B cell (primary cell): ENCODE results near the gene SPECC1. TPM values are rescaled to one million over a fixed set of nuclear protein-coding genes. Genes with fewer than 3 reads are reported as not detected.
"Not testable (repeated sequence)": the region's sequence is repeated elsewhere in the genome, so short reads cannot be mapped to it uniquely, and the experiment has no call there.

Source experiments
- ATAC-seq: fragments of 200-7000 bp; cut with Tn5 transposase; one replicate; pipeline ENCODE4 v1.10.0; 2021; ENCODE audit warnings: low read depth, mild to moderate bottlenecking, moderate number of reproducible peaks, moderate library complexity
- CTCF ChIA-PET: fragments of 350-600 bp; sonication (Branson Sonifier 250); formaldehyde crosslinking; loops from one replicate; lab custom pipeline; 2021; ENCODE audit warnings: antibody characterized with exemption, inconsistent platforms; lab: Charles Lee
- POLR2A ChIA-PET: fragments of 350-600 bp; sonication (Branson Sonifier 250); formaldehyde crosslinking; loops from one replicate; lab custom pipeline; 2021; ENCODE audit warnings: antibody characterized with exemption; lab: Charles Lee
- DNase-seq: peaks from one replicate; pipeline ENCODE4 v3.0.0; 2013
- H2AFZ ChIP-seq: 2 replicates; pipeline ENCODE4 v1.6.1; 2012; ENCODE audit warnings: mild to moderate bottlenecking, low read depth, low read length; ENCODE audit not compliant: insufficient read depth, poor library complexity, severe bottlenecking
- H3K27ac ChIP-seq, 2 donors: 1 replicate in 1 of 2; 2 replicates in 1 of 2; pipeline ENCODE4 v1.5.1; 2012 to 2013; ENCODE audit warnings: low read length in 2 of 2, mild to moderate bottlenecking in 2 of 2, moderate library complexity in 1 of 2
- H3K27me3 ChIP-seq, 4 experiments: fragments of 200-600 bp in 1 of 4; sonication (generic) in 1 of 4; replicated peaks in 1 of 4; 1 replicate in 2 of 4; 2 replicates in 2 of 4; pipeline versions ENCODE4 v1.6.1 to v1.7.0; 2013 to 2016; ENCODE audit warnings: low read length in 3 of 4, mild to moderate bottlenecking in 2 of 4, mixed read lengths in 1 of 4, moderate library complexity in 1 of 4; ENCODE audit not compliant: insufficient read depth in 4 of 4, control insufficient read depth in 3 of 4; ENCODE audit errors: control extremely low read depth in 1 of 4
- H3K36me3 ChIP-seq, 2 experiments: replicated peaks in 1 of 2; 1 replicate in 1 of 2; 2 replicates in 1 of 2; pipeline versions ENCODE4 v1.6.1 to v1.7.1; 2013; ENCODE audit warnings: low read length in 1 of 2; ENCODE audit not compliant: insufficient read depth in 2 of 2, control insufficient read depth in 1 of 2; ENCODE audit errors: control extremely low read depth in 1 of 2, extremely low read depth in 1 of 2
- H3K4me1 ChIP-seq, 2 donors: fragments of 200-600 bp in 1 of 2; sonication (generic) in 1 of 2; 1 replicate in 1 of 2; 2 replicates in 1 of 2; pipeline versions ENCODE4 v1.5.1 to v1.6.1; 2013 to 2017; ENCODE audit warnings: low read length in 2 of 2; ENCODE audit not compliant: control insufficient read depth in 2 of 2, insufficient read depth in 2 of 2
- H3K4me2 ChIP-seq: replicated peaks from 2 replicates; pipeline ENCODE3; 2012; ENCODE audit warnings: mild to moderate bottlenecking, low read depth, low read length; ENCODE audit not compliant: poor library complexity, severe bottlenecking
- H3K4me3 ChIP-seq, 5 experiments: fragments of 200-600 bp in 1 of 5; sonication (generic) in 1 of 5; 1 replicate in 3 of 5; 2 replicates in 2 of 5; pipeline versions ENCODE4 v1.5.1 to v1.7.0; 2011 to 2016; ENCODE audit warnings: low read length in 4 of 5, mild to moderate bottlenecking in 4 of 5, low read depth in 2 of 5, control low read depth in 1 of 5, moderate library complexity in 1 of 5; ENCODE audit not compliant: insufficient read depth in 1 of 5; ENCODE audit errors: control extremely low read depth in 1 of 5, extremely low read depth in 1 of 5
- H3K79me2 ChIP-seq: fragments of 200-600 bp; sonication (generic); one replicate; pipeline ENCODE4 v1.6.0; 2016; ENCODE audit warnings: low read length; ENCODE audit not compliant: control insufficient read depth, insufficient read depth
- H3K9ac ChIP-seq: fragments of 200-600 bp; sonication (generic); 2 replicates; pipeline ENCODE4 v1.6.1; 2017; ENCODE audit warnings: mild to moderate bottlenecking, low read length, moderate library complexity
- H3K9me3 ChIP-seq, 3 donors: one replicate each; pipeline versions ENCODE4 v1.6.1 to v1.7.1; 2013; ENCODE audit warnings: low read length in 2 of 3; ENCODE audit not compliant: control insufficient read depth in 2 of 3, insufficient read depth in 1 of 3; ENCODE audit errors: control extremely low read depth in 1 of 3
- H4K20me1 ChIP-seq: 2 replicates; pipeline ENCODE4 v1.6.0; 2012; ENCODE audit warnings: mild to moderate bottlenecking, low read length; ENCODE audit not compliant: insufficient read depth, control insufficient read depth, poor library complexity, severe bottlenecking
- H3K27ac Mint-ChIP-seq: one replicate; pipeline ENCODE4 v1.8.0; 2021; ENCODE audit warnings: mixed read lengths
- H3K27me3 Mint-ChIP-seq: one replicate; pipeline ENCODE4 v1.8.0; 2021; ENCODE audit warnings: mixed read lengths
- H3K4me1 Mint-ChIP-seq: one replicate; pipeline ENCODE4 v1.8.0; 2021; ENCODE audit warnings: mixed read lengths
- H3K4me3 Mint-ChIP-seq: one replicate; pipeline ENCODE4 v1.8.0; 2021; ENCODE audit warnings: mixed read lengths
- H3K9me3 Mint-ChIP-seq: one replicate; pipeline ENCODE4 v1.8.0; 2022; ENCODE audit warnings: mixed read lengths; ENCODE audit not compliant: insufficient read depth
- EZH2 ChIP-seq: IDR thresholded peaks from 2 replicates; pipeline ENCODE4 v1.6.1; 2012; ENCODE audit warnings: borderline replicate concordance, low read depth, mild to moderate bottlenecking, moderate library complexity, low read length; ENCODE audit not compliant: insufficient read depth, poor library complexity, severe bottlenecking
- WGBS: methylation state at CpG from one replicate; pipeline ENCODE4 v1.1.5; 2013; ENCODE audit warnings: missing lambda C conversion rate; ENCODE audit not compliant: insufficient coverage; 5-methylcytosine and 5-hydroxymethylcytosine counted together
- intact Hi-C: fragments of 100-400 bp; cut with micrococcal nuclease; formaldehyde crosslinking; loops from one replicate; pipeline ENCODE4 v1.10.0; 2022
- polyA plus RNA-seq: library from polyadenylated mRNA; depleted of rRNA; stranded (reverse); fragments of >200 nt; gene quantifications from 2 replicates; pipeline ENCODE4 v1.2.3, GENCODE V29; 2012
- total RNA-seq, 2 donors: library from RNA; stranded (reverse); fragments of 120-200 nt in 1 of 2; gene quantifications; 1 replicate in 1 of 2; 2 replicates in 1 of 2; pipeline versions ENCODE4 v1.2.3 to v1.2.4, GENCODE V29; 2013 to 2022
- TF ChIP-seq, protein P1 (sequence below): fragments of 200-600 bp; IDR thresholded peaks from one replicate; pipeline ENCODE4 v1.8.0; 2022; ENCODE audit warnings: antibody characterized with exemption, mild to moderate bottlenecking

Gene SPECC1
- total and polyA plus RNA-seq, 2 donors (not counting 1 experiment from before 2014, with no cell fraction given), result 4.6 to 7.4 TPM

DNA sequence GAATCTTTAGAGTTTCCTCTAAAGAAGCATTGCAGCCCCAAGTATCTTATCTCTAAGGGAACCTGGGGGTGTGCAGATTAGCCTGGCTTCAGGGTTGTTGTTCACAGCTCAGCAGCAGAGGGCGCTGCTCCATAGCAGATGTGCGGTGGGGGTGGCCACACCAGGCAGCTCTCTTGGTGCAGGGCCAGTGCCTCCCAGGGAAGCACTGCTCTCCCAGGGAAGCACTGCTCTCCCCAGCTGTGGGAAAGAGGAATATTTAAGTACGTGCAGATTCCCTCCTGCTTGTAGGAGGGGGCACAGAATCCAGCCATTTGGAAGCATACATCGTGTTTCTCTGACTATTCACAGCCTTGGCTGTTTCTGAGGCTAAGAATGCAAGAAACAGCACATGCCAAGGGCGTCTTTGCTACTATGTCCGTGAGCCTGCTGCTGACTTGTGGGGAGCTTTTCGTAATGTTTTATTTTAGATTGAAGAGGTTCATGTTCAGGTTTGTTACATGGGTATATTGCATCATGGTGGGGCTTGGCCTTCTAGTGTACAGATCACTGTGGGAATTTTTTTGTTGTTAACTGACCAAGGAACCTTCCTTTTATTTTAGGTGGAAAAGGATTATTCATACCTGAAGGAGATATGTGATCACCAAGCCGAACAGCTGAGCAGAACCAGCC, 217.8 kb downstream of the SPECC1 start:
- Histone ChIP-seq H2AFZ (no peak overlapping the region), H3K36me3 (no peaks in the 10 kb centered on the region), H3K27me3 (no peaks in the 10 kb centered on the region), H3K9ac (no peak overlapping the region), H4K20me1 (no peaks in the 10 kb centered on the region), H3K4me1 (no peaks in the 10 kb centered on the region), H3K9me3 (no peaks in the 10 kb centered on the region), H3K27ac (no peak overlapping the region), H3K79me2 (no peaks in the 10 kb centered on the region), H3K4me3 (no peak overlapping the region), H3K4me2 (no peak overlapping the region)
- TF ChIP-seq, protein P1, sequence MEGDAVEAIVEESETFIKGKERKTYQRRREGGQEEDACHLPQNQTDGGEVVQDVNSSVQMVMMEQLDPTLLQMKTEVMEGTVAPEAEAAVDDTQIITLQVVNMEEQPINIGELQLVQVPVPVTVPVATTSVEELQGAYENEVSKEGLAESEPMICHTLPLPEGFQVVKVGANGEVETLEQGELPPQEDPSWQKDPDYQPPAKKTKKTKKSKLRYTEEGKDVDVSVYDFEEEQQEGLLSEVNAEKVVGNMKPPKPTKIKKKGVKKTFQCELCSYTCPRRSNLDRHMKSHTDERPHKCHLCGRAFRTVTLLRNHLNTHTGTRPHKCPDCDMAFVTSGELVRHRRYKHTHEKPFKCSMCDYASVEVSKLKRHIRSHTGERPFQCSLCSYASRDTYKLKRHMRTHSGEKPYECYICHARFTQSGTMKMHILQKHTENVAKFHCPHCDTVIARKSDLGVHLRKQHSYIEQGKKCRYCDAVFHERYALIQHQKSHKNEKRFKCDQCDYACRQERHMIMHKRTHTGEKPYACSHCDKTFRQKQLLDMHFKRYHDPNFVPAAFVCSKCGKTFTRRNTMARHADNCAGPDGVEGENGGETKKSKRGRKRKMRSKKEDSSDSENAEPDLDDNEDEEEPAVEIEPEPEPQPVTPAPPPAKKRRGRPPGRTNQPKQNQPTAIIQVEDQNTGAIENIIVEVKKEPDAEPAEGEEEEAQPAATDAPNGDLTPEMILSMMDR, result peak; percentile 82
- TF ChIP-seq EZH2, result no peak
- H3K4me1 Mint-ChIP-seq, result no peaks in the 10 kb centered on the region
- H3K27me3 Mint-ChIP-seq, result no peaks in the 10 kb centered on the region
- ChIA-PET POLR2A (no interaction called here), CTCF (interaction anchor here (0.7 to 1.8 kb wide), 14 partner anchors 10 to 1286 kb away, joined by 3 to 8 read pairs (median 4); no protein-coding TSS in a partner anchor)
- H3K27ac Mint-ChIP-seq, result no peak overlapping the region
- intact Hi-C loops, result loop anchor here (2.0 to 10.0 kb wide), 3 partner anchors 98 to 1285 kb away; no protein-coding TSS in a partner anchor
- H3K4me3 Mint-ChIP-seq, result no peak overlapping the region
- 58% methylated on average over 7 of the region's 8 CpGs for WGBS
- DNase-seq, result peak; percentile 66
- H3K9me3 Mint-ChIP-seq, result no peaks in the 10 kb centered on the region
- peak; percentile 53 for ATAC-seq

DNA sequence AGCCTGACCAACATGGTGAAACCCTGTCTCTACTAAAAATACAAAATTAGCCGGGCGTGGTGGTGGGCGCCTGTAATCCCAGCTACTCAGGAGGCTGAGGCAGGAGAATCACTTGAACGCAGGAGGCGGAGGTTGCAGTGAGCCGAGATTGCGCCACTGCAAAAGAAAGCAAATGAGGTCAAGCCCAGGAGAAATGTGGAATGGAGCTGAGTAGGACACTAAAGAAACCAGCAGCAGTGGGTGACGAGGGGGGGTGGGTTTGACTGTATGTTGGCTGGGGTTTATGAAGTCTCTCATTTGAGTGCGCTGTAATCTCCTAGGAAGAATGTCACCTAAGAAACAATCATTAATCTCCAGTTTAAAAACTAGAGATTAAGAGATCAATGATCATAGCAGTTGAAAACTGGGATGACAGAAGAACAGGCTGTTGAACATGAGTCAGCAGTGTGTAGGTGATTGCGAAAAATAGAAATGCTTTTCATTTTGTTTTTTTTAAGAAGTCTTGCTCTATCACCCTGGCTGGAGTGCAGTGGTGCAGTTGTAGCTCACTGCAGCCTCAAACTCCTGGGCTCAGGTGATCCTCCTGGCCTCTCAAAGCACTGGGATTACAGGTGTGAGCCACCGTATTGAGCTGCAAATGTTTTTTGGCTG, 218.7 kb downstream of the SPECC1 start:
- H3K9me3 ChIP-seq, H3K27ac ChIP-seq, H3K36me3 ChIP-seq, H3K4me1 ChIP-seq, H3K4me3 Mint-ChIP-seq, H3K9me3 Mint-ChIP-seq, H3K27me3 Mint-ChIP-seq, H4K20me1 ChIP-seq, H3K27ac Mint-ChIP-seq, H3K27me3 ChIP-seq, H3K4me3 ChIP-seq, DNase-seq, H3K79me2 ChIP-seq, POLR2A ChIA-PET, H3K4me2 ChIP-seq, ATAC-seq, H3K4me1 Mint-ChIP-seq, H2AFZ ChIP-seq, H3K9ac ChIP-seq: not testable (repeated sequence)
- 100% methylated on average over 7 of the region's 11 CpGs for WGBS
- CTCF ChIA-PET, result interaction anchor here (0.9 to 1.0 kb wide), 3 partner anchors 18 to 1285 kb away, joined by 3 read pairs; no protein-coding TSS in a partner anchor
- intact Hi-C loops, result loop anchor here (2.0 to 10.0 kb wide), 3 partner anchors 97 to 1284 kb away; no protein-coding TSS in a partner anchor
